Astrocyte of the spinal cord (primary cell): ENCODE measurements around the gene PSD2.

ENCODE experiments used
- DNase-seq: peaks from one replicate; pipeline ENCODE4 v3.0.0; 2011; ENCODE audit warnings: low read depth, low spot score
- H3K4me3 ChIP-seq: 2 replicates; pipeline ENCODE4 v1.5.1; 2011; ENCODE audit warnings: low read depth, mild to moderate bottlenecking, low read length, moderate library complexity
- CTCF ChIP-seq: IDR thresholded peaks from 2 replicates; pipeline ENCODE4 v1.5.1; 2012; ENCODE audit warnings: low read depth, mild to moderate bottlenecking, low read length, inconsistent platforms
- in situ Hi-C: cut with HindIII; loops from 2 replicates; pipeline ENCODE4 v1.10.0; 2017; ENCODE audit warnings: low sequenced_read_pairs

PSD2 gene

DNA sequence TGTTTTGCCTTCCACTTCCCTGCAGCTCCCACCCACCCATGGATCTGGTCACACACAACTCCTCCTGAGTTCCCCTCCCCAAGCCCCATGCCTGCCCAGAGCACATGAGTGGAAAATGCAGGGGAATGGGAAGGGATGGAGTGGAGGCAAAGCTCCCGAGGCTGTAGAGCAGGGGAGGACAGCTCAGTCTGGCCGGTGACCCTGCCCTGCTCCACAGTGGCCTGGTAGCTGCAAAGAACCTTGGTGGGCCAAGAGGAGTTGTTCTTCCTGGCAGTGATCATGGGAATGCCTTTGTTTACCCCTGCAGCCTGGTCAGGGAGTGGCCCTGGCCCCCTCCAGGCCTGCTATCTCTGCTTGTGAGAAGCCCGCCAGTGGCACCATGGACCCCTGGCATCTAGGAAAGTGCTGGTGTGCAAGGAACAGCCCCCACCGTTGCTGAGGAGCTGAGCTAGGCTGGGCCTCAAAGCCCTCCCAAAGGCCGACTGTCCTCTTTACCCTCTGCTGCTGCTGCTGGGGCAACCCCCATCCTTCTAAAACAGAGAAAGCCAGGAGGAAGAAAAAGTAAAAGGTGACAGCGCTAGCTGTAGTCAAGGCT, 60.4 kb downstream of the PSD2 start:
- in situ Hi-C loops: no loop called here
- H3K4me3 ChIP-seq: no peak overlapping the region
- DNase-seq: no peak
- TF ChIP-seq CTCF: no peak

DNA sequence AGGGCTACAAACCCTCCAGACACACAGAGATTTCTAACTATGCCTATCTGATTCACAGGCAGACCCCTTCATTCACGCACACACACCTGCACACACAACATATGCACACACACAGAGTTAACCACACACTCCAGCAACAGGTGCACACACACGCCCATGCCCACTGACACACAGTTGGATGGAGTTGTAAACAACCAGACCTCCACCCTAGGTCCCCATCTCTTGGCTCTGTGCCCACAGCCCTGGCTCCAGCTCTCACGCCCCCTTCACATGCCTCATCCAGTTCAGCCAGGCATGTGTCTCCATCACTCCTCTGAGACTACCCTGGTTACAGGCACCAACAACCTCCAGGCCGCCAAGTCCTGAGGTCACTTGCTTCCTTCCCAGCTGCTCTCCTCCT, 61.1 kb downstream of the PSD2 start:
- H3K4me3 ChIP-seq: no peak overlapping the region
- in situ Hi-C loops: no loop called here
- TF ChIP-seq CTCF: no peak
- DNase-seq: no peak

DNA sequence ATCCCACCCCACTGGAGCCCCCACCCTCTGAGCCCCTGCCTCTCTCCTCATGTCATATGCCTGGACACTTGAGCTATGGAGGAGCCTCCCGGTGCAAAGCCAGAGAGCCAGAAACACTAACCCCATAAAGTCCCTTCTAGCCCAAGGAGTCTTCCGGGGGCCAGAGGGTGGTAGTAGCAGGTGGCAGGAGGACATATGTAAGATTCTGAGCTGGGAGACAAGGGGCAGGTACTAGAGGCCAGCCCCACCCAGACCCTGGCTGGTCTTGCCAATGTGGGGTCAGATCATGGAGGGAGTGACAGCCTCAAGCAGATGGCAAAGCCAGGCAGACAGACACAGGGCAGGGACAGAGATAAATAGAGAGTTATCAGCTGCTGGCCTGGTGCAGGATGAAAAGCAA, 63.4 kb downstream of the PSD2 start:
- H3K4me3 ChIP-seq: no peak overlapping the region
- no peak for DNase-seq
- in situ Hi-C loops: no loop called here
- TF ChIP-seq CTCF: no peak

DNA sequence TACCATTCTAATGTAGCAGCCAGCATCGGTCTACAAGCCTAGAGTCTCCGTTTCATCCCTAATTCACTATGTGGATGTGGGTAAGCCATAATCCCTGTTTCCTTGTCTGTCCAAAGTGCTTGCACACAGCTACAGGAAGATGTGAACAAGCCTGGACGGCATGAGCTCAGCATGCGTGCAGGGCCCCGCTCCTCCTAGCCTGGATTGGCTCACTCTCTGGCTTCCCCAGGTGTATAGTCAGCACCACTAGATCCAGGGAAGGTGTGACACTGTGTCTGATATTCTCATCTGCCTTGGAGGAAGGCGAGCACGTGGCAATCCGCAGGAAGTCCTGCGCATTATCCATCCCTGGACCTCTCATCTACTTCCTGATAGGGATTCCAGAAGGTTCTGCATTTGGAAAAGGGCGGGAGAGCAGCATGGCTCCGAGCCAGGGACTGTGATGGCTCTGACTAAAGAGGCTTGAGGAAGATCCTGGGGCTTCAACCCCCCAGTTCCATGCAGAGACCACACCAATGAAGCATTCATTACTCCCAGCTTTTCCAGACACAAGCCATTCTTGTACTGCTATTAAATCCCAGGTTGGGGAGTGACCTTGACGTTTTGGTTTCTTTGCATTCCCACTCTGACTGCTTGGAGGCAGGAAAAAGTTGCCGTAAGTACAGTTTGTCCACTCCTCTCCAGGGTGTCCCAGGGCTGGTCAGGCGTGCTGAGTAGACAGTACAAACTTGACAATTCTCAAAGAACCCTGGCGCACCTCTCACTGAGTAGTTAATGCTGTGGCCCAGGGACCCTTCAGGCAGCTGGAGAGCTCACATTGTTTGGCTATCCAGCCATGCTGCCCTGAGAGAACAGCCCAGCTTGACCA, 65.6 kb downstream of the PSD2 start:
- no peak for DNase-seq
- no peak overlapping the region for H3K4me3 ChIP-seq
- no peak for TF ChIP-seq CTCF
- in situ Hi-C loops: no loop called here

GRCh38 chr5:139861889-139862207, 66.2 kb downstream of the PSD2 start:
- DNase-seq: no peak
- TF ChIP-seq CTCF: no peak
- no peak overlapping the region for H3K4me3 ChIP-seq
- in situ Hi-C loops: no loop called here

GRCh38 chr5:139862313-139862712, 66.7 kb downstream of the PSD2 start:
- peak; percentile 35 for DNase-seq
- no peak overlapping the region for H3K4me3 ChIP-seq
- TF ChIP-seq CTCF: no peak
- in situ Hi-C loops: no loop called here
